K562 (cell line): ENCODE measurements around the gene CDKN1B. TPM values are rescaled to one million over a fixed set of nuclear protein-coding genes. Genes with fewer than 3 reads are reported as not detected.

Source experiments
- ATF7 ChIP-seq: fragments of 450-650 bp; IDR thresholded peaks from 2 replicates; pipeline ENCODE4 v1.7.1; 2014; ENCODE audit warnings: mild to moderate bottlenecking, moderate library complexity
- BDP1 ChIP-seq: IDR thresholded peaks from 3 replicates; pipeline ENCODE4 v1.6.1; 2011; ENCODE audit not compliant: insufficient read length, insufficient read depth
- DPF2 ChIP-seq: fragments of 450-650 bp; IDR thresholded peaks from 2 replicates; pipeline ENCODE4 v1.6.1; 2016
- E4F1 ChIP-seq: fragments of 250-450 bp; sonication (Bioruptor Pico); IDR thresholded peaks from 2 replicates; pipeline ENCODE4 v1.5.0; 2021; ENCODE audit warnings: mild to moderate bottlenecking, borderline replicate concordance
- ETV6 ChIP-seq, 3 experiments: fragments of 150-350 bp in 1 of 3; sonication (generic) in 1 of 3; formaldehyde crosslinking in 1 of 3; IDR thresholded peaks; 2 replicates each; pipeline versions ENCODE4 v1.6.1 to v1.8.0; 2014 to 2022; ENCODE audit warnings: borderline replicate concordance in 2 of 3, low read depth in 2 of 3, antibody characterized with exemption in 1 of 3, low read length in 1 of 3, mild to moderate bottlenecking in 1 of 3, missing genetic modification reagents in 1 of 3
- FIP1L1 ChIP-seq: fragments of 200-400 bp; formaldehyde crosslinking; IDR thresholded peaks from 2 replicates; pipeline ENCODE4 v1.6.1; 2018; ENCODE audit warnings: mild to moderate bottlenecking, low read depth, low read length; ENCODE audit not compliant: poor library complexity, severe bottlenecking
- FOXA1 ChIP-seq: fragments of 450-650 bp; IDR thresholded peaks from 2 replicates; pipeline ENCODE4 v1.6.1; 2016; ENCODE audit warnings: mild to moderate bottlenecking, borderline replicate concordance
- FOXO4 ChIP-seq: fragments of 450-650 bp; formaldehyde crosslinking; IDR thresholded peaks from 2 replicates; pipeline ENCODE4 v1.4.0; 2020; ENCODE audit warnings: mild to moderate bottlenecking, moderate library complexity
- GMEB1 ChIP-seq: fragments of 250-450 bp; sonication (Bioruptor Pico); IDR thresholded peaks from 2 replicates; pipeline ENCODE4 v1.4.0; 2020; ENCODE audit warnings: mild to moderate bottlenecking
- HOMEZ ChIP-seq: fragments of 250-450 bp; sonication (Bioruptor Pico); IDR thresholded peaks from 2 replicates; pipeline ENCODE4 v1.4.0; 2020; ENCODE audit warnings: mild to moderate bottlenecking, moderate library complexity
- ILF3 ChIP-seq: fragments of 450-650 bp; IDR thresholded peaks from 2 replicates; pipeline ENCODE4 v1.6.1; 2018; ENCODE audit warnings: antibody characterized with exemption, mild to moderate bottlenecking, moderate library complexity, borderline replicate concordance
- ILK ChIP-seq: fragments of 450-650 bp; IDR thresholded peaks from 2 replicates; pipeline ENCODE4 v1.6.1; 2016; ENCODE audit warnings: missing genetic modification characterization, low read depth, mild to moderate bottlenecking, missing compliant biosample characterization, moderate library complexity, borderline replicate concordance
- MAFF ChIP-seq: IDR thresholded peaks from 2 replicates; pipeline ENCODE4 v1.6.1; 2012; ENCODE audit warnings: low read length, improper control_type of control experiment
- MBD2 ChIP-seq: sonication (generic); IDR thresholded peaks from 2 replicates; pipeline ENCODE4 v1.6.1; 2016; ENCODE audit warnings: low read depth, borderline replicate concordance
- NFATC3 ChIP-seq: fragments of 450-650 bp; IDR thresholded peaks from 2 replicates; pipeline ENCODE4 v1.6.1; 2017; ENCODE audit warnings: mild to moderate bottlenecking
- PYGO2 ChIP-seq: fragments of 450-650 bp; IDR thresholded peaks from 2 replicates; pipeline ENCODE4 v1.6.1; 2016; ENCODE audit warnings: mild to moderate bottlenecking, missing genetic modification characterization, moderate library complexity, missing compliant biosample characterization
- TRIM24 ChIP-seq, 2 experiments: fragments of 450-650 bp; IDR thresholded peaks; 2 replicates each; pipeline ENCODE4 v1.6.1; 2016
- ZBTB8A ChIP-seq: fragments of 450-650 bp; IDR thresholded peaks from 2 replicates; pipeline ENCODE4 v1.6.1; 2018; ENCODE audit warnings: mild to moderate bottlenecking, moderate library complexity; ENCODE audit not compliant: partially characterized antibody
- ZNF655 ChIP-seq: fragments of 250-450 bp; sonication (Bioruptor Pico); IDR thresholded peaks from 2 replicates; pipeline ENCODE4 v1.5.0; 2021
- polyA plus RNA-seq, 8 experiments: library from polyadenylated mRNA; depleted of rRNA in 4 of 8; stranded (reverse) in 5 of 8; unstranded in 3 of 8; fragments of >200 nt; fragmentation: Nextera tagmentation in 2 of 8; fragmentation: Illumina TruSeq in 1 of 8; extraction: Ambion mirVana in 2 of 8; extraction: Trizol in 1 of 8; gene quantifications; 2 replicates each; pipeline versions ENCODE4 v1.2.1 to v1.2.3, GENCODE V29; 2011 to 2014; ENCODE audit warnings: inconsistent platforms in 1 of 8, missing spikeins in 1 of 8
- total RNA-seq, 7 experiments: library from RNA; depleted of rRNA in 6 of 7; stranded (reverse); fragments of >200 nt in 6 of 7; fragmentation: Illumina TruSeq in 2 of 7; extraction: Trizol in 2 of 7; gene quantifications; 2 replicates each; pipeline versions ENCODE4 v1.2.1 to v1.2.3, GENCODE V29; 2011 to 2021; ENCODE audit warnings: low replicate concordance in 1 of 7

CDKN1B gene
- total and polyA plus RNA-seq, 9 of the 15 experiments (the other 6 are each of a cell fraction or from before 2014, with no cell fraction given): 2.6 to 35.2 (median 15.5) TPM

GRCh38 chr12:12725086-12725955, 8.2 kb downstream of the CDKN1B start (continued):
- TF ChIP-seq E4F1 (CRISPR knock-in tag) (no peak), NFATC3 (no peak), FOXO4 (CRISPR knock-in tag) (no peak), GMEB1 (peak; percentile 45; the same call in 1 of the 2 replicates), FIP1L1 (no peak), FOXA1 (no peak), ZNF655 (CRISPR knock-in tag) (no peak), BDP1 (no peak), DPF2 (no peak), ATF7 (peak; percentile 77; the same call in 1 of the 2 replicates), MAFF (no peak), PYGO2 (tag) (no peak), HOMEZ (CRISPR knock-in tag) (no peak), MBD2 (peak; percentile 15), ILF3 (peak; percentile 28; the same call in 1 of the 2 replicates), ZBTB8A (no peak), ETV6 (IDR thresholded peaks at IDR 0.05; ENCODE audit: borderline replicate concordance in 1 of 2, low read depth in 2 of 2, low read length in 1 of 2) (no peak), ETV6 (CRISPR knock-in tag; IDR thresholded peaks at IDR 0.05; ENCODE audit: borderline replicate concordance) (no peak), ILK (no peak), TRIM24 (IDR thresholded peaks at IDR 0.05) (no peak; a peak in 1 of 4 replicates)
